Measurements from ENCODE around the gene LYZL4.

LYZL4 gene

GRCh38 chr3:42410370-42411131 is at the start of gene LYZL4:
Gene LYZL4 (minus strand): TSS chr3:42410610. CDS start chr3:42407251, 3,359 bp downstream.
- intact Hi-C loops (cut with DNase I) = no loop called here
- no peak for DNase-seq

- no peak for DNase-seq
- intact Hi-C loops (cut with DNase I) = no loop called here
Measured at GRCh38 chr3:42459151-42459550, 48.7 kb upstream of the LYZL4 start.

- intact Hi-C loops (cut with DNase I) = no loop called here
- no peak for DNase-seq
Measured at GRCh38 chr3:42456211-42456610, 45.8 kb upstream of the LYZL4 start.

- intact Hi-C loops (cut with DNase I) = no loop called here
- DNase-seq = no peak
Measured at GRCh38 chr3:42451546-42452230, 41.3 kb upstream of the LYZL4 start.

GRCh38 chr3:42451116-42451515 is 40.7 kb upstream of the LYZL4 start:
- intact Hi-C loops (cut with DNase I) = no loop called here
- DNase-seq = no peak

GRCh38 chr3:42450567-42450966 is 40.2 kb upstream of the LYZL4 start:
- DNase-seq = no peak
- intact Hi-C loops (cut with DNase I) = no loop called here

- DNase-seq = no peak
- intact Hi-C loops (cut with DNase I) = no loop called here
Measured at GRCh38 chr3:42447481-42447880, 37.1 kb upstream of the LYZL4 start.

- DNase-seq = no peak
Measured at GRCh38 chr3:42446111-42447050, 36.0 kb upstream of the LYZL4 start.

GRCh38 chr3:42443819-42444436 is 33.5 kb upstream of the LYZL4 start:
- intact Hi-C loops (cut with DNase I) = loop anchor here (5.0 kb wide), 3 partner anchors 197 to 327 kb away; no protein-coding TSS in a partner anchor
- peak; percentile 60 to 94 (median 88) for DNase-seq

More at GRCh38 chr3:42446111-42447050, 36.0 kb upstream of the LYZL4 start:
- intact Hi-C loops (cut with DNase I) = no loop called here

- no peak for DNase-seq
- intact Hi-C loops (cut with DNase I) = loop anchor here (5.0 kb wide), 3 partner anchors 196 to 326 kb away; no protein-coding TSS in a partner anchor
Measured at GRCh38 chr3:42443292-42443691, 32.9 kb upstream of the LYZL4 start.

- DNase-seq = no peak
- intact Hi-C loops (cut with DNase I) = loop anchor here (5.0 kb wide), 3 partner anchors 195 to 325 kb away; no protein-coding TSS in a partner anchor
Measured at GRCh38 chr3:42442640-42443039, 32.2 kb upstream of the LYZL4 start.

GRCh38 chr3:42441791-42442190 is 31.4 kb upstream of the LYZL4 start:
- DNase-seq = peak in 7 of 42 donors; percentile 7 to 37 (median 22)
- intact Hi-C loops (cut with DNase I) = loop anchor here (5.0 kb wide), 3 partner anchors 194 to 324 kb away; no protein-coding TSS in a partner anchor

GRCh38 chr3:42440924-42441323 is 30.5 kb upstream of the LYZL4 start:
- intact Hi-C loops (cut with DNase I) = loop anchor here (5.0 kb wide), 3 partner anchors 194 to 324 kb away; no protein-coding TSS in a partner anchor
- DNase-seq = peak in 1 of 42 donors; percentile 28

GRCh38 chr3:42439261-42440115 is 29.1 kb upstream of the LYZL4 start:
- intact Hi-C loops (cut with DNase I) = loop anchor here (5.0 kb wide), 3 partner anchors 192 to 322 kb away; no protein-coding TSS in a partner anchor
- DNase-seq = peak in 4 of 42 donors; percentile 9 to 36 (median 20)

GRCh38 chr3:42438758-42439157 is 28.3 kb upstream of the LYZL4 start:
- no peak for DNase-seq
- intact Hi-C loops (cut with DNase I) = no loop called here

GRCh38 chr3:42438193-42438592 is 27.8 kb upstream of the LYZL4 start:
- intact Hi-C loops (cut with DNase I) = no loop called here
- no peak for DNase-seq

GRCh38 chr3:42434777-42435380 is 24.5 kb upstream of the LYZL4 start:
- DNase-seq = no peak
- intact Hi-C loops (cut with DNase I) = no loop called here
